ENCODE measurements around the gene KLHL6. TPM values are rescaled to one million over a fixed set of nuclear protein-coding genes. Genes with fewer than 3 reads are reported as not detected.

Gene KLHL6, protein sequence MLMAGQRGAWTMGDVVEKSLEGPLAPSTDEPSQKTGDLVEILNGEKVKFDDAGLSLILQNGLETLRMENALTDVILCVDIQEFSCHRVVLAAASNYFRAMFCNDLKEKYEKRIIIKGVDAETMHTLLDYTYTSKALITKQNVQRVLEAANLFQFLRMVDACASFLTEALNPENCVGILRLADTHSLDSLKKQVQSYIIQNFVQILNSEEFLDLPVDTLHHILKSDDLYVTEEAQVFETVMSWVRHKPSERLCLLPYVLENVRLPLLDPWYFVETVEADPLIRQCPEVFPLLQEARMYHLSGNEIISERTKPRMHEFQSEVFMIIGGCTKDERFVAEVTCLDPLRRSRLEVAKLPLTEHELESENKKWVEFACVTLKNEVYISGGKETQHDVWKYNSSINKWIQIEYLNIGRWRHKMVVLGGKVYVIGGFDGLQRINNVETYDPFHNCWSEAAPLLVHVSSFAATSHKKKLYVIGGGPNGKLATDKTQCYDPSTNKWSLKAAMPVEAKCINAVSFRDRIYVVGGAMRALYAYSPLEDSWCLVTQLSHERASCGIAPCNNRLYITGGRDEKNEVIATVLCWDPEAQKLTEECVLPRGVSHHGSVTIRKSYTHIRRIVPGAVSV
- total RNA-seq, result 31.7 and 32.5 TPM in 2 replicates

DNA sequence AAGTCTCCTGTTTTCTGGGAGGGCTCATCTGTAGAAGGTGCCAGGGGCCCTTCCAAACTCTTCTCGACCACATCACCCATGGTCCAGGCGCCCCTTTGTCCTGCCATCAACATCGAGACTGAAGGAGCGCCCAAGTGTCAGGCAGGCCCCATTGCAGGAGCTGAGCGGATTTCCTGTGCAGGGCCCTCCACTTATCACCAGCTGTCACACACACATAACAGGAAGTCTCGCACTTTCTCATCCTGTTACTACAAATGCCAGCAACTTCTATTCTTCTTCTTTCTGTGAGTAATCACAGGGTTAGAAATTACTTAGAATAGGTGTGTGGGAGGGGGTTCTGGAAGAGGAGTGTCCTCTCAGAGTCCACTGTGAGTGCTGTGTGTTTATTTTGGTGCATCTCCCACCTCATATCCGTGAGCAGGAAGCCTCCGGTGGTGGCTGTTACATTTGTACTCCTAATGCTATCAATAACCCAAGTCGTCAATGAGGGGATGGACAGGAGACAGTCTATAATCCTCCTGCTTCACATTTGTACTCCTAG lies at the start of gene KLHL6:
Gene KLHL6 (minus strand): TSS at position 166 of the 541 bp plus-strand sequence. CDS start 53 bp downstream, at position 113.
- intact Hi-C loops (cut with micrococcal nuclease), result loop anchor here (1.0 to 10.0 kb wide), 7 partner anchors 31 to 761 kb away; partner anchors contain the start of gene ATP11B

DNA sequence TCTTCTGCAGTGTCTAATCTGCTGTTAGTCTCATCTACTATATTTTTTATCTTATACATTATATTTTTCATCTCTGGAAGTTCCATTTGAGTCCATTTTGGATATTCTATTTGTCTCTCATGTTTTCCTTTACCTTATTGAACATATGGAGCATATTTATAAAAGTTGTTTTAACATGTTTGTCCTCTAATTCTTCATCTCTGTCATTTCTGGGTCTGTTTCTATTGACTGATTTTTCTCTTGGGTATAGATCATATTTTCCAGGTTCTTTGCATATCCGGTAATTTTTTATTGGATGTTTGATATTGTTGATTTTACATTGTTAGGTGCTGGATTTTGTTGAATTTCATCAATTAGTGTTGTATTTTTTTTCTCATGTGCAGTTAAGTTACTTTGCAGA lies 42.5 kb upstream of the KLHL6 start:
- intact Hi-C loops (cut with micrococcal nuclease), result loop anchor here (10.0 kb wide), 1 partner anchor 83 kb away; no protein-coding TSS in a partner anchor

DNA sequence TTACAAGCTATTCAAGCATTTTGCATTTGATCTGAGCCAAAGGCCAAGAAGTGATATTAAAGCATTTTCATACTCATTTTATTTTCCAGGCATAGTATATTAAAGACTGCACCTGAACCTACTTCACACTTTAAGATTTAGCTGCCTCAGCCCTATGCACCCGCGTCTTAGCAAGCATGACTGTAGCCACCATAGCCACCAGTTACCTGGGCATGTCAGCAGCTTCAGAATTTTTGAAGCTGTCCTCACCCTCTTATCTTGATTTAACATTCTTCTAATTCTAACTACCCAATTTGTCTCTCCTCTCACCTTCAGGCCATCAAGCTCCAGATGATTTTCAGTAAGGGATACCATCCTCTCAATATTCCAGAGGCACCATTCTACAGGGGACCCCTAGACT lies 39.1 kb upstream of the KLHL6 start:
- intact Hi-C loops (cut with micrococcal nuclease), result loop anchor here (10.0 kb wide), 1 partner anchor 80 kb away; no protein-coding TSS in a partner anchor

DNA sequence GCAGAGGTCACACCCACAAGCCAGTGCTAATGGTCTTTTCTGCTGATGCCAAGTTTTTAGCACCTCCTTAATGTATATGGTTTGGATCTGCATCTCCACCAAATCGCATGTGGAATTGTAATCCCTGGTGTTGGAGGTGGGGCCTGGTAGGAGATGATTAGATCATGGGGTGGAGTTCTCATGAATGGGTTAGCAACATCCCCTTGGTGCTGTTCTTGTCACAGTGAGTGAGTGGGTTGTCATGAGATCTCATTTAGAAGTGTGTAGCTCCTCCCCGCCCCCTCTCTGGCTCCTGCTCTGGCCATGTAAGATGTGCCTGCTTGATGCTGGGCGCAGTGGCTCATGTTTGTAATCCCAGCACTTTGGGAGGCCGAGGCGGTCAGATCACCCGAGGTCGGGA lies 37.3 kb upstream of the KLHL6 start:
- intact Hi-C loops (cut with micrococcal nuclease), result loop anchor here (1.0 to 10.0 kb wide), 2 partner anchors 78 to 124 kb away; no protein-coding TSS in a partner anchor

DNA sequence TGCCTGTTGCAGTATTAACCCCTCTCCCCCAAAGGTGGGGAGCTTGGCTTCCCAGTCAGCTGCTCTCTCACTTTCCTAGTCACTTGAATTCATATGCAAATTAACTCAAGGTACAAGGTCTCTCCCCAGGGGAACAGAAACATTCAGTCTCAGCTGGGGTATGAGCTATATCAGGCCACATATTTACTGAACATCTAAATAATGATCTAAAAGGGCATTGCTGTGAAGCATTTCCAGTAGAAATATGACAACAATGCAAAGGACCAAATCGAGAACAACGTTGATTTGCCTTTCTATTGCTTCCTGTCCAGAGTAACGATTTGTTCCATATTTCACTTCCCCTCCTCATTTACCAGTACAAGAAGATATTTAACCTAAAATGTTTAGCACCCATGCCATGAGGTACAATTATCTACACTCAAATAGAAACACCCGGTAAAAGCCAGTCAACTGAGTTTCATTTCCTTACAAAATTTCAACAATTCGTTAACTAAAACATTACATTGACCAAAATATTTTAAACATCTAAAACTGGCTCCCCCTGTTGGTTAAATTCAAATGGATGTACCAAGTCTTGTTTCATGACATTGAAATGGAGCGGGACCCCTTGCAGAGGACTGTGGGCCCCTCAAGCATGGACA lies 36.5 kb upstream of the KLHL6 start:
- intact Hi-C loops (cut with micrococcal nuclease), result loop anchor here (1.0 to 10.0 kb wide), 2 partner anchors 77 to 123 kb away; no protein-coding TSS in a partner anchor

DNA sequence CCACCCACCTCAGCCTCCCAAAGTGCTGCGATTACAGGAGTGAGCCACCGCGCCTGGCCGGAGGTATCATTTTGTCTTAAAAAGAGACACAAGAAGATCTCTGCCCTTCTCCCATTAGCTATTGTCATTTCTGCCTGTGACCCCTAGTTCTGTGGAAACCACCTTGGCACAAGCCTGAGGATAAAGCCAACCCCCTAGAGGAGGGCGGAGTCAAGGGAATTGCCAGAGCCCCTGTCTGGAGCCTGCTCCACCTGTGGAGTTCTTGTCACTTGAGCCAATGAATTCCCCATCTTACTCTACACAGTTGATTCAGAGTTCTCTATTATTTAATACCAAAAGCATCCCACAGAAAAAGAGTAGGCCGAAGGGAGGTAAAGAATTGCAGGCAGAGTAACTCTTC lies 34.9 kb upstream of the KLHL6 start:
- intact Hi-C loops (cut with micrococcal nuclease), result loop anchor here (10.0 kb wide), 1 partner anchor 76 kb away; no protein-coding TSS in a partner anchor

DNA sequence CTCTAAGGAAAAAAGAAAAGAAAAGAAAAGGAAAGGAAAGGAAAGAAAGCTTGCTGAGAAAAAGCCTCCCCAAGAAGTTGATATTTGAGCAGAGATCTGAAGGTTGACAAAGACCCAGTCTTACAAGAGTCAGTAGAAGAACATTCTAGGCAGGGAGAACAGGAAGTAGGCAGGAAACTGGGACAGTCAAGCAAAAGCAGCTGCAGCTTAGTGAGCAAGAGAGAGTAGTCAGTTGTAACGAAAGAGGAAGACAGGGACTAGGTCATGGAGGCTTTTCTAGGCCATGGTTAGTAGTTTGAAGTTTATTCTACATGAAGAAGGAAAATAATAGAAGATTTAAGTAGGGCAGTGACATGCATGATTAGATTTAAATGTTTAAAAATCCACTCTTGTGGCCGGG lies 31.8 kb upstream of the KLHL6 start:
- intact Hi-C loops (cut with micrococcal nuclease), result loop anchor here (2.0 kb wide), 1 partner anchor 33 kb away; the partner anchor contains the start of gene KLHL6

DNA sequence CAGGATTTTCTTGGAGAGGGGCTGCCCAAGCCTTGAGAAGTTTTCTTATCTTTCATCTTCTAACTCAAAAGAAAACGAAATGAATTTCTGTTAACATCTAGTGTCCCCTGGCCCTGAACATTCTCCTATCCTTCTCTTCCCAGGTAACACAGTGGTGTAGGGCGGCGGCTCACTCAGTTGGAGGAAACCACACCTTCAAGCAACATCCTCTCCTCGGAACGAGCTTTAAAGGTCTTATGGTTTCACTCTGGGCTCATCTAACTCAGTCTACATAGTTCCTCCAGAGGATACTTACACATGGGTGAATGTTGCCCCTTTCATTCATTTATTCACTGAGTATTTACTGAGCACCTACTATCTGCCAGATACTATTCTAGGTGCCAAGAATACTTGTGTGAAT lies 31.0 kb upstream of the KLHL6 start:
- intact Hi-C loops (cut with micrococcal nuclease), result loop anchor here (2.0 kb wide), 1 partner anchor 32 kb away; the partner anchor contains the start of gene KLHL6

DNA sequence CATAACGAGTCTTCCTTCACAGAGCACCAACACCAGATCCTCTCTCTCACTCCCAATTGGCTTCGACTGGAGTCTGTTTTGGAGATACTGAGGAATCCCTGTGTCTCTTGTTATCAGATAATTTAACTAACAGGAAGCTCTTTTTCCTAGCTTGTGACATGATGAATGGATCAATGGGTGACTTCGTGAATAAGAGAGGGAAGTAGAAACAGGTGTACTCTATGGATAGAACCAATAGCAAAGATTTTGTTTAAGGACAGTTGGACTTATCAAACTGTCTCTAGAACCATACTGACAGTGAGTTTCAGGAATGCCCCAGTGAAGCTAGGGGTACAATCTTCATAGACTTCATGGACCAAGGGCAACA lies 29.4 kb upstream of the KLHL6 start:
- intact Hi-C loops (cut with micrococcal nuclease), result no loop called here

DNA sequence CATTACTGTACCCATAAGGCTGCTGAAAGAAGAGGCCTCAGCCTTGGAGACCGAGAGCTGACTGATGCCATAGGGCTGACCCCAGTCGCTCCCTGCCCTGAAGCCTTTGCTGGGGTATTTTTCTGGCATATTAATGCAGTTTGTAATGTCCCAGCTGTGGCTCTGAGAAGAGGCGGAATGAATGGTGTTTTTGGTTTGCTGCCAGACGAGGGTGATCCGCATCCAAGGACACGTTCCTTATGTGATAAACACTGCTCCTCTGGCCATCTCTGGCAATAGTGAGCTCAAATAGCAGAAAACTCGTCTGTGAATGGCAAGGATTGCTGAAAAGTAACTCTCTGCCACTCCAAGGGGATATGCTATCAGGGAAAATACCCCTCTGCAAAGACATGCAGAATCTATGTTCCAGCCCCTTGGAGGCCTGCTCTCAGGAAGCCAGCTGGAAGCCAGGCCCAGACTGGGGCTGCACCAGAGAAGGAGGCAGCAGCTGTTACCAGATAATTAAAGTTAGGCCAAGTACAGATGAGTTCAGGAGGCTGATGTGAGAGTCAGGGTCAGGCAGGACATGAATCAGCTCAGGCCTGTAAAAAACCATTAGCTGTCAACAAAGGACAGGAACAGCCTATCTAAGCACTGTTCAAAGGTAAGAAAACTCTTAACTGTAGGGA lies 28.9 kb upstream of the KLHL6 start:
- intact Hi-C loops (cut with micrococcal nuclease), result no loop called here

DNA sequence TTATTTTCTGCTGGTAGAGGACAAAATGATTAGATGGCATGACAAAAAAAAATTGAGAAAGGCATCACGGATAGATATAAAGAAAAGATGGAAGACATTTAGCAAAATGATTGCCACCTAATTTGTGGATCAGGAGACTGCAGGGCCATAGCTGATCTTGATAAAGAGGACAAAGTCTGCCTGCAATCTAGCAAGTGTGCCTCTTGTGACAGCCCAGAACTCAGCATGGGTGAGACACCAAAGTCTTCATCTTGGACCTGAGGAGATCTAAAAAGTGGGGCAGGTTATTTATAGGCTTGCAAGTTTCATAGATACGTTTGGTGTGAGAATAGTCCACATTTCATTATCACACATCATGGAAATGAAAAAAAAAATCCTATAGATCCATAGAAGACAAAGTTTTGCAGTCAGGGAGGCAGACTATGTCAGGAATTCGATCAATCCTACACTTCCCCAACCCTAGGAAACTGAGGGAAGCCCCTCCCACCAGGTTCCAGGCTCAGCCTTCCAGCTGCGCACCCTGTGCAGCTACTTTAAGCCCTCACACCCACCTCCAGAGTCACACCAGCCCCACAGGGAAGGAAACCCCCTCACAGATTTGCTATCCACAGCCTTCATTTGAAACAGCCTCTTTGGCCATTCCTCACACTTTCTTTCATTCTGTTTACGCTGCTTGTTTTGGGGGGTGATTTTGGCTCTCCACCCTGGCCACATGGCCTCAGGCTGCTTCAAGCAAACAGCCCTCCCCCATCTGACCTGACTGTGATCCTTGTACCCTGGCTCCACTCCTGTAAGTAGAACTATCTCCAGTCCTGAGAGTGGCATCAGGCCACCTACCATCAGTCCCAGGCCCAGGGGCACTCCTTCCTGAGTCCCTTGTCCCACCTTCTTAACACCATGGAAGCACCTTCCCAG lies 28.1 kb upstream of the KLHL6 start:
- intact Hi-C loops (cut with micrococcal nuclease), result no loop called here

DNA sequence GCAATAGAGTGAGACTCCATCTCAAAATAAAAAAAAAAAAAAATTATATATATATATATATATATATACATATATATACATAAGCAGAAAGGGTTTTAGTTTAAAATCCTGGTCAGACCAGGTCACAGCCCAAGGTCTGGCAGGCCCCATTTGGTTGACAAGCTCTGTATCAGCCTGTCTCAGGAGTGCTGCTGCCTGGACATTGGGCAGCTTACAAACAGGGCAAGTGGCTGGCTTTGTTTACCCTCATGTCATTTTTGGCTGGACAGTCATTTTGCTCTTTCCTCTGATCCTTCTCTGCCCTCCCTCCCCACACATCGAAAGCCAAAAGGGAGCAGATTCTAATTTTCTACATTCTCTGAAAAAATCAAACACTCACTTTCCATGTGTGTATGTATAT lies 26.7 kb upstream of the KLHL6 start:
- intact Hi-C loops (cut with micrococcal nuclease), result no loop called here

DNA sequence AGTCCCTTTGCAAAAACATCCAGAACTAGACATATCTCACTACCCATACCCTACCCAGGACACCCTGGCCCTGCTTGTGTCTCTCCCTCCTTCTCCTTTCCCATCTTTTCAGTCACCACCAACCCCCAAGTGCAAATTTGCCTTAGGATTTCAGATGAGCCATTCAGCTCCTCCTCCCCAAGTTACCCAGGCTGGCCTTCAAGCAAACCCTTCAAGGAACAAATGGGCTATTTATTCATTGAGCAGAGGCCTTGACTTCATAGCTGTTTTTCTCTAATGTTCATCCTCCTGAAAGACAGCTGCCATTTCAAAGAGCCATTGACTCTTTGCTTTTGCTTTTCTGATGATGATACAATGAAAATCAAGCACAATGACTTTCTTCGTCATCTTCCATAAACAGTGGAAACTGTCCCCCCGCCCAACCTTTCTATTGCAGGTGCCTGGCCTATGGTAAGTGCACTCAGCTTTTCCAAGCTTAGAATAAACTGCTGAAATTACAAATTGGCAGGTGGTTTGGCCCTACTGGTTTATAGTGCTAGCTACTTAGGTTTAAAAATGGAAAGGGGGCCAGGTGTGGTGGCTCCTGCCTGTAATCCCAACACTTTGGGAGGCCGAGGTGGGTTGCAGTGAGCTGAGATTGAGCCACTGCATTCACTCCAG lies 26.1 kb upstream of the KLHL6 start:
- intact Hi-C loops (cut with micrococcal nuclease), result no loop called here

DNA sequence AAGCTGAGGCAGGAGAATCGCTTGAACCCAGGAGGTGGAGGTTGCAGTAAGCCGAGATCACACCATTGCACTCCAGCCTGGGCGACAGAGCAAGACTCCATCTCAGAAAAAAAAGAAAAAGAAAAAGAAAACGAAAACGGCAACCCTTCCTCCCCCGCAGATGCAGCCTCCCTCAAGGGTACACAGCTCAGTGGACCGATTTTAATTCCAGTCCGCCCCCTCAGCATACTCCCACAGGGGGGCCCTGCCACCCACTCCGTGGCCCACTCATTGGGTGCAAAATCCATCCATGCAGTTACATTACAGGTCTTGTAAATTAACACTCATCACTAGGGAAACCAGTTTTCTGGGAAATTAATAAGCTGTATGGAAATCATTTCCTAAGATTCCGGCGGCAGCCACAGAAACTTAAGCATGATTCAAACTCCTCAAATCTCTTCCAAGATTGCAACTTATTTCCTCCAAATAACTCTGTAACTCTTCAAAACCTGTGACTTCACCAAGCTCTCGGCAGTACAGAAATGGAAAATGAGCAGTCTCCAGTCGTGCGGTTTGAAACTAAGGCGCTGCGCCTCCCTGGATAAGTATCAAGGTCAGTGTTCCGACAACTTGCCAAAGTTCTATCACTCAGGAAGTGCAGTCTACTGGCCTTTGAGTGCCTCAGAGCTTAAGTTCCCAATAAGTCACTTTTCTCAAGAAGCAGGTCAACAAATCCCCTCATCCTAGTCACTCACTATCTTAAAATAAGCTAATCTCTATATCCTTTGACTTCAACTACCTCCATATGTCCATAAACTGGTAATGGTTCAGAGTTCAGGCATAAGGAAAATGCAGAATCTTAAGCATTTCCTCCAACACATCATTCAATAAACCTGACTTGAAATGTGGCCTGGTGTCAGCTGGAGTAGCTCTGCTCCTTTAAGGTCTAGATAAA lies 24.7 kb upstream of the KLHL6 start:
- intact Hi-C loops (cut with micrococcal nuclease), result no loop called here

DNA sequence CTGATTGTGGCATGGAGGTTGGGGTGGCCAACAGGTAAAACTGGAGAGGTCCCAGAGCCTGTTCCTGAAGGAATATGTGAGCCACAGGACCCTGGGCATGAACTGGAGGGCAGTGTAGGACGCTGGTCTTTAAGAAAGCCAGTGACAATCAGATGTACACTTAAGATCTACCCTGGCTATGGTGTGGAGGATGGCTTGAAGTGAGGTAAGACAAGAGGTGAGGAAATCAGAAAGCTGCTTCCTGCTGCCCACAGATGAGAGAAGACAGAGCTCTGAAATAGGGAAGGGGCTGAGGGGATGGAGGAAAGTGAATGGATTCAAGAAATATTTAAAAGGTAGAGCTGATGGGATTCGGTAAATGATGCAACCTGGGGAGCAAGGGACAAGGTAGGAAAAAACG lies 22.7 kb upstream of the KLHL6 start:
- intact Hi-C loops (cut with micrococcal nuclease), result no loop called here

DNA sequence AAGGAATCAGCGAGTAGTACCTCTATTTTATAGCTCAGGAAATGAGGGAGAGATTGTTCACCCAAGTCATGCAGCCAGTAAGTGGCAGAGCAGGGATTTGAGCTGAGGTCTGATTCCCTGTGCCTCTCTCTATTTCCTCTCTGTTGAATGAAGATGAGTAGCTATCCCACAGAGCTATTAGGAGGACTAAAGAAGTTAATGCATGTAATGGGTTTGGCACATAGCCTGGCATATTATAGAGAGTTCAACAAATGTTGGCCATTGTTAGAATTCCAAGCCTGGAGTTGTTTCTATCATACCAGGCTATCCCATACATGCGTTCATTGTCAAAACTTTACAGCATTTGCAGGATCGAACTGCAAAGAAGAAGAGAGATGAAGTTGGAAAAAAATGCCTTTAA lies 21.8 kb upstream of the KLHL6 start:
- intact Hi-C loops (cut with micrococcal nuclease), result no loop called here

DNA sequence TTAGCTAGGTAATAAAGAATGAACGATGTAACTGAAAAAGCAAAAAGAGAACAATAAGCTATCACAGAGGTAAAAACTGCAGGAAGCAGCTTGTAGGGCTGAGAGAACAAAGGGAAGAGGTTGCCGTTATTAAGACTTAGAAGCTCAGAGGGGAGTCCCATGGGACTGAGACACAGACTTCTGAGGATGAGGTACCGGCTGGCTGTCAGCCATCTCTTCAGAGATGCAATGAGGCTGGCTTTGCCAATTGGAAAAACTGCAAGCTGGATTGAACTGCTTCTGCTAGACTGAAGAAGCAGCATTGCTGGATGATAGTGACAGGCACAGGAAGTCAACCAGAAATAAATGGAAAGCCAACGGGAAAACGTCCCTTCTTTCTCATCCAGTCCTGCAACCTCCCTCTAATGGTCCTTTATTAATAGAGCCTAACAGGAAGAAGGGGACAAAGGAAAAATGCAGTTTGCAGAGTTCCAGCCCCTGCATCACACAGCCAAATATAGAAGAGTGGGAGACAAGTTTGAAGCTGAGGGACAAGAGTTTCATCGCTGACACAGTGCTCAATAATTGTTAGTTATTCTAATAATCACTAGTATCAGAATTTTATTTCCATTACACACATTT lies 21.1 kb upstream of the KLHL6 start:
- intact Hi-C loops (cut with micrococcal nuclease), result no loop called here

DNA sequence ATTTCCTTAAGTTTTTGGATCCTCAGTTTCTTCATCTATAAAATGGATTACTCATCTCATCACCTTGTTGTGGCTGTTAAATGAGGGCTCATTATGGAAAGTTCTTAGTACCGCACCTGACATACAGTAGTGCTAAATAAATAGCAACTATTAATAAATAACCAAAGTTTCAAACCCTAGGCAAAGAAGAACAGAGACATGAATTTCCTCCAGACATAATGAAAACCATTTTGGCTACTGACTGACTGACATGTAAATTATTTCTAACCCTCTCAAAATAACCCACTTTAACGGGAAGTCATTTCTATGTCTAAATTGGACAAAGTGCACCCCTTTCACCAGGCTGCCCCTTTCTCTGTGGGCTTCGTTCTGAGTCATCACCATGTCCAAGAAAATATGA lies 17.4 kb upstream of the KLHL6 start:
- intact Hi-C loops (cut with micrococcal nuclease), result no loop called here

Data from T-helper 2 cell treated with Interferon-gamma antibody and Interleukin-4, amounts not matched to agents 100 ng/mL and 5 ng/mL, for 36 hours (primary cell).